GM18511 (cell line): Measurements from ENCODE around the gene DNER.

Experiments
- ATAC-seq: cut with Tn5 transposase; IDR thresholded peaks from one replicate; pipeline ENCODE4 v1.9.1; 2021; ENCODE audit warnings: mild to moderate bottlenecking, moderate library complexity; ENCODE audit not compliant: unreplicated experiment

DNER gene

DNA sequence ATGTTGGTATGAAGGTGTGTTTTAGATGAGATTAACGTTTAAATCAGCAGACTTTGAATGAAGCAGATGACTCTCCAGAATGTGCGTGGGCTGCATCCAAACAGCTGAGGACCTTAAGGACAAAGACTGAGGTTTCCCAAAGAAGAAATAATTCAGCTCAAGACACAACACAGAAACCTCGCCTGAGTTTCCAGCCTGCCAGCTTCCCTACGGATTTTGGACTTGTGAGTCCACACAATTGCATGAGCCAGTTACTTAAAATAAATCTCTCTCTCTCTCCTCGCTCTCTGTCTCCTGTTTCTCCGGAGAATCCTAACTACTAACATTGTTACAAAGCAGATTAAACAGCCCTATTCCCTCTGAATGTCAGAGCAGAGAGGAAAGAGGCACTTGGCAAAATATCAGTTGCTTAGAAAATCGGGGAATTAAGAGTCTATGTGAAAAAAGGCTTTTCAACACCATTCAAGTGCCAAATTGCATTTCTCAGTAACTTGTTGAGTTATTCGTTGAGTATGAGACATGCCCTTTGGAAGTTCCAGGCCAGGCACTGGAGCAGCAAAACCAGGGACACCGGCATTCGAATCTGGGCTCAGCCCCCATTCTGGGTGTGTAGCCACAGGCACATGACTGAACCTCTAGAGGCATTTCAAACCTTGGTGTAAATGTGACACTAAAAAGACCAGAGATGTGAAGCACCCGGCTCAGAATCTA lies 268.7 kb downstream of the DNER start:
- ATAC-seq = no peak

DNA sequence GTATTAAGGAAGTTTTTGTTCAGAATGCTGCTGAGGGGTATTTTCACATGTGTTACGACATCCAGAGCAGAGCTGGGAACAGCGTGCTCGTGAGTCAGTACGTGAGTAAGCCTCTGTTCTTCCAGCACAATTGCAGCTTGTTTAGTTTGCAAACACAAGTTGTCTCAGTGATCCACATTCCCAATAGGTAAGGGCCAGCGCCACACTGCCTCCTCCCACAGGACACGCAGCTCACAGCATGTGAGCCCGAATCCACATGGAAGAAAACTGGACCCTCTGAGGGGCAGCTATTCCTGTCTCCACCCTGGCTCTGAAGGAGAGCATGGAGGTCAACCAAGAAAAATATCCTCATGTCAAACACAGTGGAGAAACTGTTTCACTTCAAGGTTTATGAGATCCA lies 269.3 kb downstream of the DNER start:
- ATAC-seq = no peak

DNA sequence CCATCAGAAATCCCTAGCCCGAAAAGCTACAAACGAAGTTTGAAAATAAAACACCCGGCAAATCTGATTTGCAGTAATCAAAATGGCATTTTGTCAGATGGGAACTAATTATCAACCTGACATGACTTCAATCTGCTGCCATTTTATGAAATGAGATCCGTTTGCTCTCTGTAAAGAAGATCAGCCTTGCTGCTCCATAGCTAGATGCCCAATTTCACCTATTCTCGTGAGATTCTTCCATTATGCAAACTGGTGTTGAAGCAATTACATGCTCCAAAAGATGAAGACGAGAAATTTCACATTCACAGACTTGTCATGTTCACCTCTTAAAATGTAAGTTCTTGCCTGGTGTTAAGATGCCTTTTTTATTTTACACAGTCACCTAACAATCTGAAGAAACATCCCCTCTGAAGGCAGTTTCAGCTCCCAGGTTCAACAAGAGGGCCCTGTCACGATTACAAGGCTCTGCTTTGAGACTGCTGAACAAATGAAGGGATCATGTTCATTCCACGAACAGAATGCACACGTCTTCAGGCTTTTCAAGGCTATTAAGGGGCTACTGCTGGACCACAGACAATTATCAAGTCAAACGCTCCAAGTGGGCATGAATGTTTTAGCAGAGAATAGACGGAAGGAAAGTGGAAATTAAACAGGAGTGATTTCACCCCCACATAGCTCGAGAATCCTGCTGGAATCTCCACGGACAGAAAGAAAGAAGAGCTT lies 270.6 kb downstream of the DNER start:
- ATAC-seq = no peak

DNA sequence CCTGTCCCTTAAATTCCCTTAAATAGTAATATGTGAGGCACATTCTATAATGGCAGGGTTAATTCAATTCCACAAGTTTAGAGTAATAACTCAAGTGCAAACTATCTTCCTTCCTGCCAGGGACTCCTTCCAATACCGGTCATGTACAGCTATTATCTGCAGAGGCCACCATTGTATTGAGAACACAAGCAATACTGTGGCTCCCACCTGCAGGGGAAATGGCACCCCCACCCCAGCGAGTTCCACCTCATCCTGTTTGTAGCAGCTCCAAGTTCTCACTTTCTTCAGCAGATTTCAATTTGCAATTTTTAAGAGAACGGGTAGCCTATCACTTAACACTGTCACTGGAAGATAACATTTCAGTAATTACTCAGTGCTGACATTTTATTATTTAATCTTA lies 271.2 kb downstream of the DNER start:
- no peak for ATAC-seq

DNA sequence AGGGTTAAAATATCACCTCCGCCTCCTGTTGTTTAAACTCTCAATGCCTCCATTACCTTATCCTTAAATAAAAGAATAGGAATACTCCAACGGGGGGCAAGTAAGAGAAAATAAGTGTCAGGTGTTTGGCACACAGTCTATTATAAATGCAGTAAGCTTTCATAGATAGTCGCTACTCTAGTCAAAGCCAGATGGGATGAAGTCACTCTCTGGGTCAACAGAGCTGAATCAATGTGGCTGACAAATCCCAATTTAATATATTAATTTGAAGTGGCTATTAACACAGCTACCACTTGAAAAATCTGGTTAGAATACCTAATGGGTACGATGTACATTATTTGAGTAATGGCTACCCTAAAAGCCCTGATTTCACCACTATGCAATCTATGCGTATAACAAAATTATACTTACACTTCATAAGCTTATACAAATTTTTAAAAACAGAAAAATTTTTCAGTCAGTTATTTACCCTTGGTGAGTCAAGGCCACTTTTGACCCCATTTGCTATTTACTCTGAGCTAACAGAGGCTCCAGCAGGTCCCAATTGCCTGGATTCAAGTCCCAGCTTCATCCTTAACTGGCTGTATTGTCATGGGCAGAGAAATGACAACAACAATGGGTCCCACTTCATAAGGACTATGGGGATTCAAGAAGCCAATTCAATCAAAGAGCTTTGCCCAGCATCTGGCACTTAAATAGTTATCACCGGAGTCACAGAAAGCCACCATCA lies 275.8 kb downstream of the DNER start:
- ATAC-seq = no peak

DNA sequence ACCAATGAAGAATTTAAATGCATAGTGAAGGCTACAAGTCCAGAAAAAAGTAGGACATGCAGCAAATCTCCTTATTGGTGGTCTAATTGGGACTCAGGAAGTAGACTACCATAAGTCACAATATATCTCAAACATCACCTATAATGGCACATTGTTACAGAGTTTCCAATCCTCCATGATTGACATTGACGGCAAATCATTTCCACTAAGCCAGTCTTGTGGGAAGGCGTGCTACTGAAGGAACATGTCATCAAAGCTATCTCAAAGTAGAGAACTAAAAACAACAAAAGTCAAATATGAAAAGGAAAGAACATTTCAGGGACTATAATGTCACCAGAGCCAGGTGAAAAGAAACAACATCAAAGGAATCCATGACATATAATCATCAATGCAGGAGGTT lies 276.9 kb downstream of the DNER start:
- no peak for ATAC-seq

DNA sequence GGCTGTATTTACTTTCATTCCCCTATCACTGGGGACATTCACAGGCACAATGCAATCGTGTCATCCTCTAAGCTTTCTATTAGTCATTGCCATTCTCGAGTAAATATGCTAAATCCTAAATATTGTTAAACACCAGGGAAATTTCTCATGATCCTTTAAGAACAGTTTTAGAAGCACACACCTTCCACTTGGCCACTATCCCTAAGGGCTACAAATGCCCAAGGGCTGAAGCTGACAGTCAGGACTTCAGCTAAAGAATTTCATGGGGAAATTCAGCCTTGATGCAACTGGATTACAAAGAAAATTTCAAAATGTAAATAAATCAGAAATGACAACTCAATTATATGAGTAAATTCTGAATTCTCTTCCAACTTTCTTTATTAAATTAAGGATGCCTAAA lies 280.2 kb downstream of the DNER start:
- ATAC-seq = no peak

DNA sequence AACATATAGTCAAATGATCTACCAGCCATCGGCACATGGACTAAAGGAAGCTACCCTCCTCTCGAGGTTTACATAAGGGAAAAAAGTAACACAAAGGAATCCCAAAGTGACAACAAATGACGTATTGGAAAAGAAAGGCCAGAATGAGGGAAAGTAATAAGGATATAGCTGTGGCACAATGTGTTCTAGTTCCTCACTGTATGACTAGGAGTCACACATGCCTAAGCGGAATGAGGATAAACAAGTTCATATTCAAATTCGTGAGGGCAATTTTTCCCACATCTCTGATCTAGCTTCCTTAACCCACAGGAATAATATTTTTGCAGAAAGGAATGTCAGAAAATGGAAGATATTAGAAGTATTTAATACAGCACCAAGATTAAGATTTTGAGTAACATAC lies 281.0 kb downstream of the DNER start:
- ATAC-seq = no peak

DNA sequence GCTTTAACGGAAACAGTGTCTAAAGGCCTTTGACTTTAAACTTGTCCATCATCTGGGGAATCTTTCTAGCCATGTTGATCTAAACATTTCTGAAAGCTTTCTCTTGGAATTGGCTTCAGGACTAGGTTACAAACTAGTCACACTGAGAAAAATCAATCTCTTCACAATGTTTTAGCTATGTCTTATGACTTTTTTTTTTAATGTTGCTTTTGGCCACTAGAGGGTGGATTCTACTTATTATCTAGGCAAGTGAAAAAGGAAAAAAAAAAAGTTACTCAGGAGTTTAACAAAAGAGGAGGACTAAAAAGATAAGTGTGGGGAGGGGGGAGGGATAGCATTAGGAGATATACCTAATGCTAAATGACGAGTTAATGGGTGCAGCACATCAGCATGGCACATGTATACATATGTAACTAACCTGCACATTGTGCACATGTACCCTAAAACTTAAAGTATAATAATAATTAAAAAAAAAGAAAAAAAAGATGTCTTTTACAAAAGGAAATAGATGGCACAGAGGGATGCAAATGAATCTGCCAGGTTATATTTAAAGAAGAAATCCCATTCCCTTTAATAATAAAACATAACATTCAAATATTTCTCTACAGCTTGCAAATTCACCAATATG lies 282.9 kb downstream of the DNER start:
- no peak for ATAC-seq

DNA sequence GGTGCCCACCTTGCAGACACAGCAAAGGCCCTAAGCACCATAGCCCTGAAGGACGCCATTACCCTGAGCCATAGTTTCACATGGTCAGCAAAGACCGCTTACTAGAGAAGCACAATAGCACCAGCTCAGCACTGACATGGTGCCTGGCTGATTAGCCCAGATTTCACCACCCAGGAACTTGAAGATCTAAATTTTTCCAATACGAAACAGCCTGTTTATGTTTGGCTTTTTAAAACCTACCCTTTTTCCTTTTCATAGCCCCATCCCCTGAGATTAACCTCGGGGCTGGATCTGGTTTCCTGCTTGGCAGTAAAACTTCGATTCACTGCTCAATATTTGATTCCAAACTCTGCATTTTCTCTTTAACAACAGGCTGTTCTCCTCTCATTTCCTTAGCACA lies 284.8 kb downstream of the DNER start:
- ATAC-seq = no peak

DNA sequence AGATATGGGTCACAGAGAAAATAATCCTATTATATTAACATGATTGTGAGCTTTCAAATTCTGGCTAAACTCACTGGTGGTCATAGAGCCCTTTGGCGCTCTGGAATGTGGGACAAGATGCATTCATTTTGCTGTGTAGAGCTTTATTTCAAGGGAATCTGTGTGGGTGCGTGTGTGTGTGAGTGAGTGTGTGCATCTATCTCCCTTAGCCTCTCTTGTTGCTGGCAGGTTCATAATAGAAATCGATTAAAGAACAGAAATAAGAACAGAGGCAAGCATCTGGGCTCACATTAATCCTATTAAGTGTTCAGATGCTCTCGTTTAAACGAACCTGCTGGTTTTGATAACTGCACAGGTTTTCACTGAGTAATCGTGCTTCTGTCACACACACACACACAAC lies 287.9 kb downstream of the DNER start:
- ATAC-seq = no peak

DNA sequence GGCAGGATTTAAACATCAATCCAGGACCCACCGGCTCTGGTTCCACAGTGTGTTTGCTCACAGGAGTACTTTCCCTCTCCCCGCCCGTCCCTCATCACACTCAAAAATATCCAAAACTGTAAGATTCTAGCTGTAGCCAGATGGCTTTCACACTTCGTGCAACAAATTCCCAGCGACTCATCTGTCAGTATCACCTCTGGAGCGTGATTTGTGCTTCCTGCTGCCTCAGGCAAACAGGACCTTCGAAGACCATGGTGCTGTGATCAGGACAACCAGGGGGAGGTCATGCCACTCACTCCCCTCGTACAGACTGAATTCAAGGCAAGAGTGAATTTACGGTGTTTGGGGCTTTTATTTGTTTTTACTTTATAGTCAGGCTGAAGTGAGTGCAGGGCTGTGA lies 288.8 kb downstream of the DNER start:
- ATAC-seq = no peak

DNA sequence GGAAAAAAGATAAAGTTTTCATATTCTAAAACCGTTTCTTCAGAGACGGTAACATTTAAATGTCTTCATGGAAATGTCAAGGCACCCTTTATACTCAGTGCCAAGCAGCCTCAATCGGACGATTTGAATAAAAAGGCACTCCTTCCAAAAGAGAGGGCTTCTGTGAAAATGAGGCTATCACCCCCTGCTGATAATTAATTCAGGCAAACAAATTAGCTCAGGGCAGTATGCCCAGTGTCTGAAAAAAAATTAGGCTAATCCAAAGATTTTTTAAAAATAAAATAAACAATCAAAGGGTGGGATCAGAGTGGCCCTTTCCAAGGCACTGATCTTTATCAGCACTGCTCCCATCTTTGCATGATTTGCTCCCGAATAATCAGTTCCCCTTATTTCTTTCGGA lies 292.3 kb downstream of the DNER start:
- no peak for ATAC-seq

DNA sequence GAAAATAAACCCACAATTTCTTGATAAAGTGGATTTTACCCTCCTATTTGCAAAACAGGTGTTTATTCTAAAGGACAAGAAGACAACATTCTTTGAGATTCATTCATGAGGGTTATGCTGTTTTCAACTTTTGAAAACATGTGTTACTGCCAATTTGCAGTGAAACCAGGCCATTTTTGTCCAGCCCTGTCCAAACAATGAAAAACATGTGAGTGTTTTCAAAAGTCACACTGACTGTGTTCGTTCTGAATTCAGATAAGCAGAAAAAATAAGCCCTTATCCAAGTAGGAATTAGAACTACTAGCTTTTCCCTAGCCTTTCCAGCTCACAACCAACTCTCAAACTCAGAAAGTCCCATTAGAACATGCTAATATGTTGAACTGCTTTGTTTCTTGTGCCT lies 295.2 kb downstream of the DNER start:
- ATAC-seq = no peak

DNA sequence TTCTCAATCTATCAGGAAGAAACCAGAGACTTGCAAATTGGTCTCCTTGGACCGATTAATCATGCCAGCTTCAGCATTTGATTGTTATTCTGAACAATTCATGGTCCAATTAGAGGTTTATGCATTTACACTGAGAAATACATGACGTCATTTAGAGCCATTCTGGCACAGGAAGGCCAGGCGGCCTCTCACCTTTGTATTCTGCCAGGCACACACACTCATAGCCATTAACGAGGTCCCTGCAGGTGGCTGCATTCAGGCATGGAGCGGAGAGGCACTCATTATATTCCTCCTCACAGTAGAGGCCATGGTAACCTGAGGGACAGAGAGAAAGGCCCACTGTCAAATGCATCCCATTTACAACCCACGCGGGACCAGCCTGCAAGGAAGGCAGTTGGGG lies 296.4 kb downstream of the DNER start:
- ATAC-seq = no peak

DNA sequence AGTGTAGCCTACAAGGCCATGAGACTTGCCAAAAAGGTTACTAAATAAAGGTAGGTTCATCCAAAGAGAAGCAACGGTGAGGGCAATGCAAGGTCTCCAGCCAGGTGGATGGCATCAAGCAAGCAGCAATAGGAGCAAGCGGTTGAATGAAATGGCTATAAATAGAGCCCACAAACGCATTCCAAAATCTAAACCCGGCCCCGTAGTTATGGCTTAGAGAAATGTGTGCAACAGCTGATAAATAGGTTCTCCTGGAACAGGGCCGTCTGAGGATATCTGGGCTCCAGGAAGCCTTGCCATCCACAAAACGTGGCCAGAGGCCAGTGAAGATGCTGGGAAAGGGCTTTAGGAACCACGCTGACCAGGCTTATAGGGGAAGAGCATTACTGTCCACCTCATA lies 297.2 kb downstream of the DNER start:
- ATAC-seq = no peak

DNA sequence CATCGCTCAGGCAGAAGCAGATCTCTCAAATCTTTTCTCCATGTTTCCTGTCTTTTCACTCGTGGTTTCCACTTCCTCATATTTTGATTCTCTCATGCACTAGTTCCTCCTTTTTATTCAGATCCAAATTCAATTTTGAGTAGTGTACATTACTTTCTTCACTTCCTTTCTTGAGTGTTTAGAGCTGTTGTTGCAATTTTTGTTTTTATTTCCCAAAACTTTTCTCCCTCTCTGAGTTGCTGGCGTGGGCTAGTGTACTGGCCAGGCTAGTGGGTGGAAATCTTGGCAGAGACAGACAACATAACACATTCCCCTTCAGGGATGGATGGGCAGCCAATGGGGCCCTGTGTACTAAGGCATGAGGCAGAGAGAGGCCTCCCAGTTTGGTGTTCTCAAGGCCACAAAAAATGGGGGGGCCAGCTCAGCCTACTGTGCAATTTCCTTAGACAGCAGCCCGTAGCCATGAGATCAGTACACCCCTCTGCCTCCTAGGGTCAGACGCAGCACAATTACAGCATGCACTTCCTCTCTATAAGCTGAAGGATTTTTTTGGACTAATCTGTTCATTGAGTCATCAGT lies 298.1 kb downstream of the DNER start:
- ATAC-seq = no peak

DNA sequence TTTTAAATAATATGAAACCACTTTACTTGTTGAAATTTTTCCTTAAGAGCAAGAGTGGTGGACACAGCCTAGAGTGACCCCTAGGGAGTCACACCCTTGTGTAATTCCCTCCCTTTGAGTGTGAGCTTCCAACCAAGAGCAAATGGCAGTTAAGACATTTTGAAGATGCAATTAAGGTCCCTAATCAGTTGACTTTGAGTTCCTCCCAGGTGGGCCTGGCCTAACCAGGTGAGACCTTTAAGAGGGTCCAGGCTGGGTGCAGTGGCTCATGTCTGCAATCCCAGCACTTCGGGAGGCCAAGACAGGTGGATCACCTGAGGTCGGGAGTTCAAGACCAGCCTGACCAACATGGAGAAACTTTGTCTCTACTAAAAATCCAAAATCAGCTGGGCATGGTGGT lies 299.7 kb downstream of the DNER start:
- ATAC-seq = no peak

DNA sequence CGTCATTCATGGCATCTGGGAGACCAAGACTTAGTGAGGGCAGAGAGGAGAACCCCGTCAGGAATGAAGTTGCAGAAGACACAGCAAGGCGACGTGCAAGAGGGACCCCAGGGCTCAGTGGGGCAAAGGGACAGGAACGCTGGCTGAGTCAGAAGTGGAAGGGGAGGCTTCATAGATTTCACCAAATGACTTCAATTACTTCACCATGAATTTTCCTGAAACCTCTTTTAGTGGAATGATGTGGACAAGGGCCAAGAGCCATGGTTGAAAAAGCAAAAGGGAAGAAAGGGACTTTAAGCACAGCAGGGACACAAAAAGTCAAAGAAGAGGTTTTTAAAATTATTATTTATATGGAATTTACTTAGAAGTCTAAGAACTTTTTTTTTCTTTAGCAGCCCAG lies 301.7 kb downstream of the DNER start:
- no peak for ATAC-seq

DNA sequence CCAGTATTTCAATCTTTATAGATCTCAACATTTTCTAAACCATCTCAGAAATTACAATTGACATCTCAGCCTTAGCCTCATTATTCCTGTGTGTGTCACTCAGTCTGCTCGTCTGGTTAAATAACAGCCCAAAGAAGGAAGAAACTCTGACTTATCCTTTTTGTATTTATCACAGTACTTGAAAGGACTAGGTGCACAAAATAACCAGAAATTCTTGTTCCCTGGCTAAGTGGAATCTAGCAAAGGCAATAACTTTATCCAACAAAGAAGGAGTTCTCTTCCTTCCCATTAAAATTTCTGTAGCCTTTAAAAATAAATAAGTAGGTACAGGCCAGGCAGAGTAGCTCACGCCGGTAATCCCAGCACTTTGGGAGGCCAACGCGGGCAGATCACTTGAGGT lies 303.4 kb downstream of the DNER start:
- ATAC-seq = no peak

DNA sequence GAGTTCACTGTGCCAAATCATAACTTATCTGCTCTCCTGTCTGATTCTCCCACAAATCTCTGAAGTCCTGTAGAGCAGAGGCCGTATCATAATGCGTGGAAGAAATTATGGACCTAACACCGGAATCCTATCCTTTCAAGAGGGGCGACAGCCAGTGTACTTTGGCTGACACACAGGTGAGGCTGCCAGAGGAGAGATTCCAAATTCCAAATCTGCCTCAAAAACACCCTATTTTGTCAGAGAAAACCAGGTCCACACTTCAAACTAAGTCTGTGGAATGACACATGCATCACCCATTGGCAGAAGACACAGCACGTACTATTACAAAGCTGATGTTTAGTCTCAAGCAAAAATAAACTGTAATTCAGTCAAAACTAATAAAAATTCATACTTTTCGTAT lies 304.1 kb downstream of the DNER start:
- ATAC-seq = no peak
